Daoy (cell line): ENCODE data around the gene PLOD3. TPM values are rescaled to one million over a fixed set of nuclear protein-coding genes. Genes with fewer than 3 reads are reported as not detected.
"Not testable (repeated sequence)": the region's sequence is repeated elsewhere in the genome, so short reads cannot be mapped to it uniquely, and the experiment has no call there.

ENCODE experiments used
- DNase-seq: peaks from one replicate; pipeline ENCODE4 v3.0.0-alpha.2; 2015; ENCODE audit warnings: low read depth
- total RNA-seq: library from RNA; depleted of rRNA; stranded (reverse); fragments of >200 nt; shearing (Covaris generic); gene quantifications from 2 replicates; pipeline ENCODE4 v1.2.3, GENCODE V29; 2014; rRNA removed

The PLOD3 gene
- total RNA-seq, result 107 and 139 TPM in 2 replicates

GRCh38 chr7:101217388-101218235, at the start of gene PLOD3, which contains the start of gene ZNHIT1:
PLOD3 (minus strand) TSS chr7:101217581; CDS start chr7:101217274, 307 bp downstream.
ZNHIT1 (plus strand) TSS chr7:101218165; CDS start chr7:101218196, 31 bp downstream.
- DNase-seq, result peak; percentile 100

GRCh38 chr7:101265622-101266516, 48.5 kb upstream of the PLOD3 start:
- DNase-seq, result no peak

- DNase-seq, result not testable (repeated sequence)
Observed at GRCh38 chr7:101264102-101264706, 46.8 kb upstream of the PLOD3 start.

- no peak for DNase-seq
Observed at GRCh38 chr7:101258243-101258731, 40.9 kb upstream of the PLOD3 start.

- DNase-seq, result peak; percentile 40
Observed at GRCh38 chr7:101255796-101256195, 38.4 kb upstream of the PLOD3 start.

- not testable (repeated sequence) for DNase-seq
Observed at GRCh38 chr7:101253199-101253598, 35.8 kb upstream of the PLOD3 start.

- DNase-seq, result peak; percentile 100
Observed at GRCh38 chr7:101251871-101252659, 34.7 kb upstream of the PLOD3 start.

GRCh38 chr7:101250324-101250723, 32.9 kb upstream of the PLOD3 start:
- no peak for DNase-seq

GRCh38 chr7:101248276-101248675, 30.9 kb upstream of the PLOD3 start:
- DNase-seq, result no peak

- no peak for DNase-seq
Observed at GRCh38 chr7:101245147-101245668, 27.8 kb upstream of the PLOD3 start.

GRCh38 chr7:101244375-101245146, 27.2 kb upstream of the PLOD3 start, which contains the start of gene FIS1:
FIS1 (minus strand) TSS chr7:101245081; CDS start chr7:101245004, 77 bp downstream.
- peak; percentile 99 for DNase-seq

- no peak for DNase-seq
Observed at GRCh38 chr7:101243646-101244374, 26.4 kb upstream of the PLOD3 start.

- DNase-seq, result no peak
Observed at GRCh38 chr7:101241443-101242349, 24.3 kb upstream of the PLOD3 start.

GRCh38 chr7:101241015-101241363, 23.6 kb upstream of the PLOD3 start:
- no peak for DNase-seq

GRCh38 chr7:101240226-101241014, 23.0 kb upstream of the PLOD3 start:
- DNase-seq, result no peak

- DNase-seq, result no peak
Observed at GRCh38 chr7:101239951-101240220, 22.5 kb upstream of the PLOD3 start.

GRCh38 chr7:101239191-101239950, 22.0 kb upstream of the PLOD3 start:
- no peak for DNase-seq
